K562 (cell line): ENCODE data around the gene SOX12. TPM values are rescaled to one million over a fixed set of nuclear protein-coding genes. Genes with fewer than 3 reads are reported as not detected.

Experiments
- ARHGAP35 ChIP-seq: fragments of 450-650 bp; IDR thresholded peaks from 2 replicates; pipeline ENCODE4 v1.6.1; 2018; ENCODE audit not compliant: partially characterized antibody
- ATF1 ChIP-seq, 2 experiments: fragments of 450-650 bp in 1 of 2; IDR thresholded peaks; 2 replicates each; pipeline ENCODE4 v1.6.1; 2016; ENCODE audit warnings: missing compliant biosample characterization in 1 of 2, missing genetic modification characterization in 1 of 2
- GATAD2B ChIP-seq: fragments of 450-650 bp; IDR thresholded peaks from 2 replicates; pipeline ENCODE4 v1.6.1; 2017; ENCODE audit warnings: mild to moderate bottlenecking, borderline replicate concordance
- GTF2E2 ChIP-seq: fragments of 200-800 bp; sonication (Bioruptor generic); IDR thresholded peaks from 2 replicates; pipeline ENCODE4 v1.6.1; 2016; ENCODE audit warnings: missing genetic modification characterization, missing compliant biosample characterization
- KDM4B ChIP-seq, 2 experiments: fragments of 450-650 bp in 1 of 2; sonication (generic) in 1 of 2; IDR thresholded peaks; 2 replicates each; pipeline ENCODE4 v1.6.1; 2016 to 2017; ENCODE audit warnings: borderline replicate concordance in 2 of 2, antibody characterized with exemption in 1 of 2, low read depth in 1 of 2, mild to moderate bottlenecking in 1 of 2
- MEIS2 ChIP-seq: fragments of 450-650 bp; IDR thresholded peaks from 2 replicates; pipeline ENCODE4 v1.6.1; 2014; ENCODE audit warnings: mild to moderate bottlenecking; ENCODE audit not compliant: partially characterized antibody
- NCOR1 ChIP-seq: fragments of 450-650 bp; IDR thresholded peaks from 2 replicates; pipeline ENCODE4 v1.6.1; 2016; ENCODE audit warnings: mild to moderate bottlenecking, moderate library complexity
- polyA plus RNA-seq, 8 experiments: library from polyadenylated mRNA; depleted of rRNA in 4 of 8; stranded (reverse) in 5 of 8; unstranded in 3 of 8; fragments of >200 nt; fragmentation: Nextera tagmentation in 2 of 8; fragmentation: Illumina TruSeq in 1 of 8; extraction: Ambion mirVana in 2 of 8; extraction: Trizol in 1 of 8; gene quantifications; 2 replicates each; pipeline versions ENCODE4 v1.2.1 to v1.2.3, GENCODE V29; 2011 to 2014; ENCODE audit warnings: inconsistent platforms in 1 of 8, missing spikeins in 1 of 8
- total RNA-seq, 7 experiments: library from RNA; depleted of rRNA in 6 of 7; stranded (reverse); fragments of >200 nt in 6 of 7; fragmentation: Illumina TruSeq in 2 of 7; extraction: Trizol in 2 of 7; gene quantifications; 2 replicates each; pipeline versions ENCODE4 v1.2.1 to v1.2.3, GENCODE V29; 2011 to 2021; ENCODE audit warnings: low replicate concordance in 1 of 7
- TF ChIP-seq, protein P1 (sequence below): sonication (generic); formaldehyde crosslinking; IDR thresholded peaks from 2 replicates; pipeline ENCODE4 v1.8.1; 2023; ENCODE audit warnings: missing genetic modification reagents, mild to moderate bottlenecking, borderline replicate concordance
- TF ChIP-seq, protein P2 (sequence below): fragments of 450-650 bp; formaldehyde crosslinking; IDR thresholded peaks from 2 replicates; pipeline ENCODE4 v1.4.0; 2020; ENCODE audit warnings: mild to moderate bottlenecking
- TF ChIP-seq, protein P3 (sequence below), 2 experiments: fragments of 200-800 bp in 1 of 2; sonication (Bioruptor generic) in 1 of 2; sonication (generic) in 1 of 2; formaldehyde crosslinking in 1 of 2; IDR thresholded peaks in 1 of 2; conservative IDR thresholded peaks in 1 of 2; 2 replicates each; pipeline versions ENCODE4 v1.5.0 to v1.6.1; 2016 to 2020; ENCODE audit warnings: missing compliant biosample characterization in 1 of 2, missing genetic modification characterization in 1 of 2, missing genetic modification reagents in 1 of 2

The SOX12 gene
- total and polyA plus RNA-seq, 9 of the 15 experiments (the other 6 are each of a cell fraction or from before 2014, with no cell fraction given), result 0.42 to 26.3 (median 2.6) TPM

DNA sequence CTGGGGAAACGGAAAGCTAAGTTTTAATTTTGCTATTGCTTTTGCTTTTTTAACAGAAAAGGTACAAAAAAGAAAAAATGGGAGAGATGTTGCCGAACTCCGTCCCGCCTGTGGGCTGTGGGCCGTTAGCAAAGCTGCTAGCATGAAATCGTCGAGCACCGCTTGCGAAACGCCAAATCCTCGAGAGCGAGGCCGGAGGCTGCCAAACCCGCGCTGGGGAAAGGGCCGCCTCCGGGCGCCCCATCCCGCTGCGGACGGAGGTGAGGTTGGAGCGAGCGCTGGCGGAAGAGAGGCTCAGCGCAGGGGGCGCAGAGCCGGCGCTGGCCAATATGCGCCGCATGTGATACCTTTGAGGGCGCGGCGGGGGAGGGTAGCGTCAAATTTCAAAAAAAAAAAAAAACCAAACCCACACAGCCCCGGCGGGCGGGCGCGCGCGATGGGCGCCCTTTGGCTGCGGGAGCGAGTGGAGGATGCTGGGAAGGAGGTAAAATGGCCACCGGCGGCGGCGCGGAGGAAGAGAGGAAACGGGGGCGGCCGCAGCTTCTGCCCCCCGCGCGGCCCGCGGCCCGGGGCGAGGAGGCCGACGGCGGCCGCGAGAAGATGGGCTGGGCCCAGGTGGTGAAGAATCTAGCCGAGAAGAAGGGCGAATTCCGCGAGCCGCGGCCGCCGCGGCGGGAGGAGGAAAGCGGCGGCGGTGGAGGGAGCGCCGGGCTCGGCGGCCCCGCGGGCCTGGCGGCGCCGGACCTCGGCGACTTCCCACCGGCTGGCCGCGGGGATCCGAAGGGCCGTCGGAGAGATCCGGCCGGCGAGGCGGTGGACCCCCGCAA, 28.0 kb upstream of the SOX12 start, which contains the start of gene ZCCHC3 (continued):
- no peak for TF ChIP-seq NCOR1
- TF ChIP-seq MEIS2, result no peak
- TF ChIP-seq, protein P1, sequence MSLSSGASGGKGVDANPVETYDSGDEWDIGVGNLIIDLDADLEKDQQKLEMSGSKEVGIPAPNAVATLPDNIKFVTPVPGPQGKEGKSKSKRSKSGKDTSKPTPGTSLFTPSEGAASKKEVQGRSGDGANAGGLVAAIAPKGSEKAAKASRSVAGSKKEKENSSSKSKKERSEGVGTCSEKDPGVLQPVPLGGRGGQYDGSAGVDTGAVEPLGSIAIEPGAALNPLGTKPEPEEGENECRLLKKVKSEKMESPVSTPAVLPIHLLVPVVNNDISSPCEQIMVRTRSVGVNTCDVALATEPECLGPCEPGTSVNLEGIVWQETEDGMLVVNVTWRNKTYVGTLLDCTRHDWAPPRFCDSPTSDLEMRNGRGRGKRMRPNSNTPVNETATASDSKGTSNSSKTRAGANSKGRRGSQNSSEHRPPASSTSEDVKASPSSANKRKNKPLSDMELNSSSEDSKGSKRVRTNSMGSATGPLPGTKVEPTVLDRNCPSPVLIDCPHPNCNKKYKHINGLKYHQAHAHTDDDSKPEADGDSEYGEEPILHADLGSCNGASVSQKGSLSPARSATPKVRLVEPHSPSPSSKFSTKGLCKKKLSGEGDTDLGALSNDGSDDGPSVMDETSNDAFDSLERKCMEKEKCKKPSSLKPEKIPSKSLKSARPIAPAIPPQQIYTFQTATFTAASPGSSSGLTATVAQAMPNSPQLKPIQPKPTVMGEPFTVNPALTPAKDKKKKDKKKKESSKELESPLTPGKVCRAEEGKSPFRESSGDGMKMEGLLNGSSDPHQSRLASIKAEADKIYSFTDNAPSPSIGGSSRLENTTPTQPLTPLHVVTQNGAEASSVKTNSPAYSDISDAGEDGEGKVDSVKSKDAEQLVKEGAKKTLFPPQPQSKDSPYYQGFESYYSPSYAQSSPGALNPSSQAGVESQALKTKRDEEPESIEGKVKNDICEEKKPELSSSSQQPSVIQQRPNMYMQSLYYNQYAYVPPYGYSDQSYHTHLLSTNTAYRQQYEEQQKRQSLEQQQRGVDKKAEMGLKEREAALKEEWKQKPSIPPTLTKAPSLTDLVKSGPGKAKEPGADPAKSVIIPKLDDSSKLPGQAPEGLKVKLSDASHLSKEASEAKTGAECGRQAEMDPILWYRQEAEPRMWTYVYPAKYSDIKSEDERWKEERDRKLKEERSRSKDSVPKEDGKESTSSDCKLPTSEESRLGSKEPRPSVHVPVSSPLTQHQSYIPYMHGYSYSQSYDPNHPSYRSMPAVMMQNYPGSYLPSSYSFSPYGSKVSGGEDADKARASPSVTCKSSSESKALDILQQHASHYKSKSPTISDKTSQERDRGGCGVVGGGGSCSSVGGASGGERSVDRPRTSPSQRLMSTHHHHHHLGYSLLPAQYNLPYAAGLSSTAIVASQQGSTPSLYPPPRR (CRISPR knock-in tag), result no peak
- TF ChIP-seq, protein P2, sequence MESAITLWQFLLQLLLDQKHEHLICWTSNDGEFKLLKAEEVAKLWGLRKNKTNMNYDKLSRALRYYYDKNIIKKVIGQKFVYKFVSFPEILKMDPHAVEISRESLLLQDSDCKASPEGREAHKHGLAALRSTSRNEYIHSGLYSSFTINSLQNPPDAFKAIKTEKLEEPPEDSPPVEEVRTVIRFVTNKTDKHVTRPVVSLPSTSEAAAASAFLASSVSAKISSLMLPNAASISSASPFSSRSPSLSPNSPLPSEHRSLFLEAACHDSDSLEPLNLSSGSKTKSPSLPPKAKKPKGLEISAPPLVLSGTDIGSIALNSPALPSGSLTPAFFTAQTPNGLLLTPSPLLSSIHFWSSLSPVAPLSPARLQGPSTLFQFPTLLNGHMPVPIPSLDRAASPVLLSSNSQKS, result no peak
- TF ChIP-seq, protein P3, sequence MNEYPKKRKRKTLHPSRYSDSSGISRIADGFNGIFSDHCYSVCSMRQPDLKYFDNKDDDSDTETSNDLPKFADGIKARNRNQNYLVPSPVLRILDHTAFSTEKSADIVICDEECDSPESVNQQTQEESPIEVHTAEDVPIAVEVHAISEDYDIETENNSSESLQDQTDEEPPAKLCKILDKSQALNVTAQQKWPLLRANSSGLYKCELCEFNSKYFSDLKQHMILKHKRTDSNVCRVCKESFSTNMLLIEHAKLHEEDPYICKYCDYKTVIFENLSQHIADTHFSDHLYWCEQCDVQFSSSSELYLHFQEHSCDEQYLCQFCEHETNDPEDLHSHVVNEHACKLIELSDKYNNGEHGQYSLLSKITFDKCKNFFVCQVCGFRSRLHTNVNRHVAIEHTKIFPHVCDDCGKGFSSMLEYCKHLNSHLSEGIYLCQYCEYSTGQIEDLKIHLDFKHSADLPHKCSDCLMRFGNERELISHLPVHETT (CRISPR knock-in tag; conservative IDR thresholded peaks at IDR 0.05 in 1 of 2, IDR thresholded peaks at IDR 0.05 in 1 of 2), result peak in 1 of 2 experiments; percentile 69; a peak in 2 of 4 replicates
- TF ChIP-seq ATF1 (CRISPR knock-in tag; IDR thresholded peaks at IDR 0.05), result no peak
- TF ChIP-seq ATF1 (tag; IDR thresholded peaks at IDR 0.05), result peak; percentile 79
- peak in 1 of 2 experiments; percentile 74; a peak in 1 of 4 replicates for TF ChIP-seq KDM4B (IDR thresholded peaks at IDR 0.05; ENCODE audit: borderline replicate concordance in 2 of 2, low read depth in 1 of 2)
- no peak for TF ChIP-seq ARHGAP35
- peak; percentile 52 for TF ChIP-seq GATAD2B
- TF ChIP-seq GTF2E2, result peak; percentile 71; the same call in 1 of the 2 replicates
